BLaER1 treated with 17β-estradiol and CSF1 and Interleukin-3, amounts not matched to agents 10 nM and 100 nM (cell line): ENCODE measurements around the gene PARL.
A peak's percentile ranks its signal among the peaks of the same experiment; 100 is the strongest.

Experiments used
- H3K27ac ChIP-seq, 11 experiments: shearing (Covaris generic); formaldehyde crosslinking; 2 replicates each; pipeline ENCODE4 v1.8.1; 2022
- H3K27me3 ChIP-seq, 11 experiments: shearing (Covaris generic); formaldehyde crosslinking; 2 replicates each; pipeline ENCODE4 v1.8.1; 2022
- H3K36me3 ChIP-seq, 11 experiments: shearing (Covaris generic); formaldehyde crosslinking; 2 replicates each; pipeline ENCODE4 v1.8.1; 2022
- H3K4me1 ChIP-seq, 10 experiments: shearing (Covaris generic); formaldehyde crosslinking; 2 replicates each; pipeline ENCODE4 v1.8.1; 2022
- H3K4me2 ChIP-seq, 11 experiments: shearing (Covaris generic); formaldehyde crosslinking; 2 replicates each; pipeline ENCODE4 v1.8.1; 2022
- H3K4me3 ChIP-seq, 10 experiments: shearing (Covaris generic); formaldehyde crosslinking; 2 replicates each; pipeline ENCODE4 v1.8.1; 2022
- H3K9ac ChIP-seq, 11 experiments: shearing (Covaris generic); formaldehyde crosslinking; 2 replicates each; pipeline ENCODE4 v1.8.1; 2022
- H3K9me3 ChIP-seq, 11 experiments: shearing (Covaris generic); formaldehyde crosslinking; replicated peaks in 1 of 11; 2 replicates each; pipeline ENCODE4 v1.8.1; 2022
- H4K20me1 ChIP-seq, 11 experiments: shearing (Covaris generic); formaldehyde crosslinking; 2 replicates each; pipeline ENCODE4 v1.8.1; 2022
- Cebpa-rat ChIP-seq, 11 experiments: shearing (Covaris generic); IDR thresholded peaks; 2 replicates each; pipeline ENCODE4 v1.8.1; 2022

The PARL gene

GRCh38 chr3:183884427-183885296 is at the start of gene PARL:
TSS of gene PARL (minus strand) at chr3:183884880. CDS start at chr3:183884846, 34 bp downstream.
- peaks cover 37 to 50% (median 44%) of the 10 kb centered on the region in 10 experiments for H3K4me1 ChIP-seq
- H3K4me3 ChIP-seq, result peak within 1 kb of the TSS; percentile 82 to 94 (median 90)
- H3K9ac ChIP-seq, result peak within 1 kb of the TSS; percentile 82 to 96 (median 90)
- H3K27ac ChIP-seq, result peak within 1 kb of the TSS; percentile 83 to 93 (median 89)
- no peaks in the 10 kb centered on the region for H3K9me3 ChIP-seq
- no peaks in the 10 kb centered on the region for H3K27me3 ChIP-seq
- H4K20me1 ChIP-seq, result peaks cover 10 to 37% (median 28%) of the 10 kb centered on the region in 11 experiments; a peak in 15 of 22 replicates
- peak within 1 kb of the TSS; percentile 78 to 99 (median 89) for H3K4me2 ChIP-seq
- no peak for TF ChIP-seq Cebpa-rat (IDR thresholded peaks at IDR 0.05)
- peaks cover 0 to 21% (median 13%) of the 10 kb centered on the region in 11 experiments; a peak in 12 of 22 replicates for H3K36me3 ChIP-seq

DNA sequence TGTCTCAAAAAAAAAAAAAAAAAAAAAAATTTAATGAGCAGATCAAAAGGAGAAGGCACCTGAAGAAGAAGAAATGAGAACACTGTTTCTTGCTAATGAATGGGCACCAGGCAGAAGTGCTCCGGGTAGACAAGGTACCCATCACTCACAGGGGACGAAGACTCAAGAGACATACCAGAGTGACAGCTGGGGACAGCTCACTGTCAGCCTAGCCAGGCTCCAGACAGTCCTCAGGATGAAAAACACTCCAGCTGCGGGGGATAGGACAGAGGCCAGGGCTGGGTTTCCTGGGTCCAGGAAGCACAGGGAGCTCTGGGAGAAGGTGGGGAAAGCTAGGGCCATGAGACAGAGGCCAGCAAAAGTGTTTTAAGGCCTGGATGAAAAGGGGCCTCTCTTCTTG is 48.5 kb upstream of the PARL start:
- H3K4me1 ChIP-seq, result peaks cover 5 to 22% (median 18%) of the 10 kb centered on the region in 10 experiments; a peak in 18 of 20 replicates
- no peak overlapping the region for H3K9ac ChIP-seq
- H4K20me1 ChIP-seq, result no peaks in the 10 kb centered on the region
- no peak overlapping the region for H3K4me3 ChIP-seq
- peaks cover 33 to 98% (median 65%) of the 10 kb centered on the region in 11 experiments for H3K36me3 ChIP-seq
- TF ChIP-seq Cebpa-rat (IDR thresholded peaks at IDR 0.05), result no peak
- H3K27me3 ChIP-seq, result no peaks in the 10 kb centered on the region
- H3K27ac ChIP-seq, result no peak overlapping the region
- no peak overlapping the region for H3K4me2 ChIP-seq
- no peaks in the 10 kb centered on the region for H3K9me3 ChIP-seq

- Histone ChIP-seq H3K4me2 (peak overlapping the region in 6 of 11 experiments; percentile 50 to 78 (median 60); a peak in 7 of 22 replicates), H3K27ac (peak overlapping the region in 6 of 11 experiments; percentile 44 to 66 (median 56); a peak in 7 of 22 replicates), H3K36me3 (peaks cover 32 to 98% (median 65%) of the 10 kb centered on the region in 11 experiments), H3K9ac (no peak overlapping the region), H3K27me3 (no peaks in the 10 kb centered on the region), H3K4me1 (peaks cover 5 to 22% (median 18%) of the 10 kb centered on the region in 10 experiments; a peak in 18 of 20 replicates), H4K20me1 (no peaks in the 10 kb centered on the region), H3K4me3 (no peak overlapping the region), H3K9me3 (no peaks in the 10 kb centered on the region)
- no peak for TF ChIP-seq Cebpa-rat (IDR thresholded peaks at IDR 0.05)
These were observed 47.2 kb upstream of the PARL start for GRCh38 chr3:183931881-183932280.

GRCh38 chr3:183930086-183930485 is 45.4 kb upstream of the PARL start:
- TF ChIP-seq Cebpa-rat (IDR thresholded peaks at IDR 0.05), result no peak
- peak overlapping the region in 7 of 11 experiments; percentile 42 to 66 (median 61); a peak in 12 of 22 replicates for H3K27ac ChIP-seq
- peak overlapping the region in 5 of 11 experiments; percentile 57 to 78 (median 62); a peak in 10 of 22 replicates for H3K4me2 ChIP-seq
- H3K9ac ChIP-seq, result no peak overlapping the region
- no peaks in the 10 kb centered on the region for H3K9me3 ChIP-seq
- H3K36me3 ChIP-seq, result peaks cover 33 to 98% (median 66%) of the 10 kb centered on the region in 11 experiments
- H4K20me1 ChIP-seq, result no peaks in the 10 kb centered on the region
- H3K4me1 ChIP-seq, result peaks cover 5 to 22% (median 18%) of the 10 kb centered on the region in 10 experiments; a peak in 18 of 20 replicates
- H3K4me3 ChIP-seq, result no peak overlapping the region
- H3K27me3 ChIP-seq, result no peaks in the 10 kb centered on the region

DNA sequence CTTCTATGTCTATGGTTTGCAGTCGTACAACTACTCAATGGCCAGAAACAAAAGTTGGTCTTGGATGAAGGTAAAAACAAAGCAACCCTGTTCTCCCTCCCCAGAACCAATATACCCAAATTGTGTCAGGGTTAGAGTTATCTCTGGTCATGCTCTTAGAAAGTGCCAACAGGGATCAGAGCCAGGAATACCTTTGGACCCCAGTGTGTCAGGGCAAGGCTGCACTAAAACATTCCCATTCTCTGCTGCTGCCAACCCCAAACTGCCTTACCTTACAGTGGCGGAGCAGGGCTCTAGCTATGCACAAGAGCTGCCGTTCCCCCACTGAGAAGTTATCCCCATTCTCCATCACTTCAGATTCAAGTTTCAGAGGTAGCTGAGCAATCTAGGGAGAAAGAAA is 42.4 kb upstream of the PARL start:
- no peak overlapping the region for H3K27ac ChIP-seq
- H3K27me3 ChIP-seq, result no peaks in the 10 kb centered on the region
- H3K4me3 ChIP-seq, result no peak overlapping the region
- no peaks in the 10 kb centered on the region for H3K9me3 ChIP-seq
- peaks cover 5 to 22% (median 18%) of the 10 kb centered on the region in 10 experiments; a peak in 18 of 20 replicates for H3K4me1 ChIP-seq
- TF ChIP-seq Cebpa-rat (IDR thresholded peaks at IDR 0.05), result no peak
- H3K36me3 ChIP-seq, result peaks cover 52 to 98% (median 68%) of the 10 kb centered on the region in 11 experiments
- H3K9ac ChIP-seq, result no peak overlapping the region
- peaks cover 0 to 4% (median 0%) of the 10 kb centered on the region in 11 experiments; a peak in 1 of 22 replicates for H4K20me1 ChIP-seq
- H3K4me2 ChIP-seq, result no peak overlapping the region

DNA sequence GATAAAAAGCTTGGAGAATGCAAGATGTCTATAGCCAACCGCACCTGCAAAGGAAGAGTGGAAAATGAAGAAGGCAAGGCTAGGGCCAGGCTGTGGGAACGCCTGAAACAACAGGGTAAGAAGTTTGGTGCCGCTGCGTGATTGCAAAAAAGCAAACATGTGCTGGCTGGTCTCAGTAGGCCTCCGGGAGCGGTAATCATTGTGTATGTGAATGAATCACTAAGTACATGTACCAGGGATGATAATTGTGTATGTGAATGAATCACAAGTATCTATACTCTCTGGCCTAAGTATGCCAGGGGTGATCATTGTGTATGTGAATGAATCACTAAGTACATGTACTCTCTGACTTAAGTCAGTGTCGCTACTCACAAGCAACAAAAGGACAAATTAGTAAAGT is 40.3 kb upstream of the PARL start:
- Histone ChIP-seq H3K36me3 (peaks cover 70 to 100% (median 81%) of the 10 kb centered on the region in 11 experiments), H3K27ac (no peak overlapping the region), H3K9ac (no peak overlapping the region), H3K4me2 (no peak overlapping the region), H3K9me3 (no peaks in the 10 kb centered on the region), H4K20me1 (peaks cover 0 to 4% (median 0%) of the 10 kb centered on the region in 11 experiments; a peak in 1 of 22 replicates), H3K4me3 (no peak overlapping the region), H3K4me1 (peaks cover 0 to under 1% (median 0%) of the 10 kb centered on the region in 10 experiments; a peak in 2 of 20 replicates), H3K27me3 (no peaks in the 10 kb centered on the region)
- no peak for TF ChIP-seq Cebpa-rat (IDR thresholded peaks at IDR 0.05)

- Histone ChIP-seq H3K9me3 (no peaks in the 10 kb centered on the region), H3K36me3 (peaks cover 74 to 100% (median 85%) of the 10 kb centered on the region in 11 experiments), H3K27me3 (no peaks in the 10 kb centered on the region), H3K4me1 (no peaks in the 10 kb centered on the region), H3K9ac (no peak overlapping the region), H3K4me2 (no peak overlapping the region), H4K20me1 (peaks cover 0 to 4% (median 0%) of the 10 kb centered on the region in 11 experiments; a peak in 1 of 22 replicates), H3K27ac (no peak overlapping the region), H3K4me3 (no peak overlapping the region)
- no peak for TF ChIP-seq Cebpa-rat (IDR thresholded peaks at IDR 0.05)
These were observed 39.9 kb upstream of the PARL start for GRCh38 chr3:183924543-183924942.

DNA sequence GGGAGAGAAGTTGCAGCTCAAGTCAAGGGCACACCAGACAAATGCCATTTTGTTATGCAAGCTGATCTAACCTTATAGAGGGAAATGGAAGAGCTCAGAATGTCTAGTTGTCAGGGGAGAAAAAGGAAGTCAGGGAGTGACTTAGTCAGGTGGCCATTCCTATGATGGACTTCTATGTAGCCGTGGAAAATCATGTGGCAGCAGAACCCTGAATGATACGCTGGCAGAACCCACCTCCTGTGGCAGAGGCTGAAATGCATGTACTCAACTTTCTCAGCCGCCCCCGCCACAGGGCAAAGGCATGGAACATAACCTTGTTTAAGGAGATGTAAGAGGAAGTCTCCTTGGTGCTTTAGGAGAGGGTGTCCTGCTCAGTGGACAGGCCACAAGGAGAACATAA is 37.7 kb upstream of the PARL start:
- H3K4me3 ChIP-seq, result no peak overlapping the region
- no peak overlapping the region for H3K4me2 ChIP-seq
- peaks cover 62 to 81% (median 70%) of the 10 kb centered on the region in 11 experiments for H3K36me3 ChIP-seq
- H3K4me1 ChIP-seq, result no peaks in the 10 kb centered on the region
- peaks cover 0 to 4% (median 0%) of the 10 kb centered on the region in 11 experiments; a peak in 1 of 22 replicates for H4K20me1 ChIP-seq
- no peaks in the 10 kb centered on the region for H3K27me3 ChIP-seq
- H3K9me3 ChIP-seq, result no peaks in the 10 kb centered on the region
- TF ChIP-seq Cebpa-rat (IDR thresholded peaks at IDR 0.05), result no peak
- H3K27ac ChIP-seq, result no peak overlapping the region
- H3K9ac ChIP-seq, result no peak overlapping the region

GRCh38 chr3:183921096-183921495 is 36.4 kb upstream of the PARL start:
- Histone ChIP-seq H3K9ac (no peak overlapping the region), H3K9me3 (no peaks in the 10 kb centered on the region), H3K4me1 (no peaks in the 10 kb centered on the region), H3K27ac (no peak overlapping the region), H3K4me2 (no peak overlapping the region), H4K20me1 (peaks cover 0 to 4% (median 0%) of the 10 kb centered on the region in 11 experiments; a peak in 1 of 22 replicates), H3K36me3 (peaks cover 55 to 67% (median 57%) of the 10 kb centered on the region in 11 experiments), H3K27me3 (no peaks in the 10 kb centered on the region), H3K4me3 (no peak overlapping the region)
- TF ChIP-seq Cebpa-rat (IDR thresholded peaks at IDR 0.05), result no peak
